PC-3 (cell line): ENCODE measurements around the gene AARS2.

ENCODE experiments used
- CTCF ChIP-seq: fragments of 300-600 bp; sonication (generic); conservative IDR thresholded peaks from 2 replicates; pipeline ENCODE4 v1.5.1; 2017; ENCODE audit warnings: antibody characterized with exemption, low read depth, mild to moderate bottlenecking, low read length
- EZH2 ChIP-seq: fragments of 300-600 bp; sonication (generic); IDR thresholded peaks from one replicate; pipeline ENCODE4 v1.6.1; 2017; ENCODE audit warnings: antibody characterized with exemption, mild to moderate bottlenecking, low read length; ENCODE audit not compliant: unreplicated experiment
- EZH2phosphoT487 ChIP-seq: fragments of 300-600 bp; sonication (generic); IDR thresholded peaks from 2 replicates; pipeline ENCODE4 v1.6.1; 2018; ENCODE audit warnings: mild to moderate bottlenecking, antibody characterized with exemption, low read length, borderline replicate concordance

GRCh38 chr6:44315951-44316350 is 2.8 kb upstream of the AARS2 start:
- TF ChIP-seq CTCF = no peak
- TF ChIP-seq EZH2 = no peak
- no peak for TF ChIP-seq EZH2phosphoT487
